Psoas muscle (tissue), 8 donors: ENCODE results near the gene KCNK16. TPM values are rescaled to one million over a fixed set of nuclear protein-coding genes. Genes with fewer than 3 reads are reported as not detected.

Source experiments
- ATAC-seq, 4 donors: fragments of 200-7000 bp; cut with Tn5 transposase; one replicate each; pipeline ENCODE4 v1.9.1; 2020; ENCODE audit warnings: moderate library complexity in 3 of 4, mild to moderate bottlenecking in 2 of 4
- DNase-seq, 2 donors: peaks; one replicate each; pipeline ENCODE4 v3.0.0-alpha.2; 2020
- H3K27ac ChIP-seq: fragments of 200-600 bp; one replicate; pipeline ENCODE4 v1.8.0; 2022
- H3K27me3 ChIP-seq, 3 donors: fragments of 200-600 bp in 1 of 3; one replicate each; pipeline versions ENCODE4 v1.6.1 to v1.8.0; 2013 to 2022; ENCODE audit warnings: low read length in 2 of 3, mild to moderate bottlenecking in 2 of 3, moderate library complexity in 1 of 3; ENCODE audit not compliant: insufficient read depth in 3 of 3
- H3K36me3 ChIP-seq, 2 donors: fragments of 200-600 bp in 1 of 2; one replicate each; pipeline versions ENCODE4 v1.6.1 to v1.8.0; 2013 to 2022; ENCODE audit warnings: low read depth in 1 of 2, mild to moderate bottlenecking in 1 of 2, moderate library complexity in 1 of 2; ENCODE audit not compliant: insufficient read depth in 1 of 2
- H3K4me1 ChIP-seq: fragments of 200-600 bp; one replicate; pipeline ENCODE4 v1.8.0; 2022
- H3K4me3 ChIP-seq: fragments of 200-600 bp; one replicate; pipeline ENCODE4 v1.8.0; 2022; ENCODE audit warnings: mild to moderate bottlenecking
- H3K9me3 ChIP-seq: fragments of 200-600 bp; one replicate; pipeline ENCODE4 v1.8.0; 2022
- WGBS, 3 donors: extraction: QIAGEN DNeasy Blood & Tissue Kit; methylation state at CpG; one replicate each; pipeline versions ENCODE4 v1.1.6 to v1.1.7; 2013; 5-methylcytosine and 5-hydroxymethylcytosine counted together
- intact Hi-C, 2 donors: fragments of 100-400 bp; cut with DNase I; formaldehyde crosslinking; loops; one replicate each; pipeline versions ENCODE4 v1.11.0 to v1.14.2; 2022
- polyA plus RNA-seq, 3 donors: library from polyadenylated mRNA; stranded (reverse); fragments of 200-250 nt; gene quantifications; one replicate each; pipeline ENCODE4 v1.2.3, GENCODE V29; 2013
- total RNA-seq, 4 donors: library from RNA; stranded (reverse); fragmentation: NEBNext Ultra II Directional in 2 of 4; extraction: Animal tissue kit (Norgen Biotek cat#: 25700) in 2 of 4; gene quantifications; one replicate each; pipeline versions ENCODE4 v1.2.1 to v1.2.4, GENCODE V29; 2021 to 2023
- TF ChIP-seq, protein P1 (sequence below): fragments of 200-600 bp; IDR thresholded peaks from one replicate; pipeline ENCODE4 v1.8.0; 2022; ENCODE audit warnings: antibody characterized with exemption
- donor health status: healthy with polysubstance abuse.
- donor health status: DM: no; HTN: no; CAD: no; lungs with moderate emphysema.
- donor health status: Bipolar disorder and iron deficiency.
- donor health status: healthy.
- donor health status: DM: yes; HTN: yes; CAD: no.
- donor health status: DM: no; HTN: no; CAD: no.
- donor health status: DM: no; HTN: no; CAD: no.
- donor health status: DM: yes; HTN: yes; CAD: no.

Gene KCNK16
- total and polyA plus RNA-seq, 7 donors = not detected

DNA sequence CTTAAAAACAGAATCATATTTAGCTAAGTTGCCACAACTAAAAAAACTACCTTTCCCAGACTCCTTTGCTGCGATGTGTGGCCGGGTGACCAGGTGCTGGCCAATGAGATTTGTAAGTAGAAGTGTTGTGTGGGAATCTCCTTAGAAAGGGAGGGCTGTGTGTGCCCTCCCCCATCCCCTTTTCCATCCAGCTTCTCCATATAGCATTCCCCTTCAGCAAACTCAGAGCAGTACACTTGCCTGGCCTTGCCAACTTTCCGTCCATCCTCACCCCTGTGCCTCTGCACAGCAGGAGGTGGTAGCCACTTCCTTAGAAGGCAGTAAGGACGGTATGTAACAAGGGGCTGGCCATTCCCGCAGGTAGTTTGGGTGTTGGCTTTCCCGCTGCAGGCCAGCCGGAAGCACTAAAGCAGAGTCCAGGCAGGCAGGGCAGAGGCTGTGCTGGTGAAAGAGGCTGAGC is 22.3 kb upstream of the KCNK16 start:
- intact Hi-C loops = loop anchor here in 1 of 2 donors (10.0 kb wide), 2 partner anchors 960 to 1690 kb away; partner anchors contain the start of gene UNC5CL
- Histone ChIP-seq H3K4me1 (no peaks in the 10 kb centered on the region), H3K9me3 (no peaks in the 10 kb centered on the region), H3K27ac (no peak overlapping the region), H3K27me3 (peaks cover 0 to 6% (median 0%) of the 10 kb centered on the region in 3 donors), H3K36me3 (no peaks in the 10 kb centered on the region), H3K4me3 (no peak overlapping the region)
- no peak for DNase-seq
- 76 to 80% (median 77%) methylated on average over 7 of the region's 7 CpGs for WGBS, 3 donors
- TF ChIP-seq, protein P1, sequence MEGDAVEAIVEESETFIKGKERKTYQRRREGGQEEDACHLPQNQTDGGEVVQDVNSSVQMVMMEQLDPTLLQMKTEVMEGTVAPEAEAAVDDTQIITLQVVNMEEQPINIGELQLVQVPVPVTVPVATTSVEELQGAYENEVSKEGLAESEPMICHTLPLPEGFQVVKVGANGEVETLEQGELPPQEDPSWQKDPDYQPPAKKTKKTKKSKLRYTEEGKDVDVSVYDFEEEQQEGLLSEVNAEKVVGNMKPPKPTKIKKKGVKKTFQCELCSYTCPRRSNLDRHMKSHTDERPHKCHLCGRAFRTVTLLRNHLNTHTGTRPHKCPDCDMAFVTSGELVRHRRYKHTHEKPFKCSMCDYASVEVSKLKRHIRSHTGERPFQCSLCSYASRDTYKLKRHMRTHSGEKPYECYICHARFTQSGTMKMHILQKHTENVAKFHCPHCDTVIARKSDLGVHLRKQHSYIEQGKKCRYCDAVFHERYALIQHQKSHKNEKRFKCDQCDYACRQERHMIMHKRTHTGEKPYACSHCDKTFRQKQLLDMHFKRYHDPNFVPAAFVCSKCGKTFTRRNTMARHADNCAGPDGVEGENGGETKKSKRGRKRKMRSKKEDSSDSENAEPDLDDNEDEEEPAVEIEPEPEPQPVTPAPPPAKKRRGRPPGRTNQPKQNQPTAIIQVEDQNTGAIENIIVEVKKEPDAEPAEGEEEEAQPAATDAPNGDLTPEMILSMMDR = no peak
- no peak for ATAC-seq

DNA sequence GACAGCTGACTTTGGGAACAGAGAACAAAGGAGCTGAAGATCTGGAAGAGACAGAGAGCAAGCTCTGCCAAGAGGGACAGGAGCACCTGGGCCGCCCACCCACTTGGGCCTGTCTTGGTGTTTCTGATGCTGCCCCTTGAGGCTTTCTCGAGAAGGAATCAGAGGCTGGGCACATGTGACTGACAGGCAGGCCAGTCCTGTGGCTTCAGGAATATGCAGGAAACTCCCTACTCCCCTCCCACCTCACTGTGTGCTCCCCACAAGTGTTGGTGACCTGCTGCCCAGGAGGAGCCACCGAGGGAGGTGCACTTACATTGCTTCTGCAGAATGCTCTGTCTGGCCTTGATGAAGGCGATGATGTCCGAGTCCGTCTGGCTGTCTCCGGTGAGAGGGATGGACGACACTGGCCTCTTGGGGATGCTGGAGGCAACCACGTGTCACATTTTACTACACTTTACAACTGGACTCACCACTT is 20.9 kb upstream of the KCNK16 start:
- no peak for DNase-seq
- H3K27me3 ChIP-seq = peaks cover 0 to 6% (median 2%) of the 10 kb centered on the region in 3 donors
- no peaks in the 10 kb centered on the region for H3K9me3 ChIP-seq
- no peaks in the 10 kb centered on the region for H3K36me3 ChIP-seq
- TF ChIP-seq, protein P1 = no peak
- no peak overlapping the region for H3K4me3 ChIP-seq
- H3K4me1 ChIP-seq = no peaks in the 10 kb centered on the region
- WGBS, 3 donors = 69 to 76% (median 73%) methylated on average over 9 of the region's 9 CpGs
- H3K27ac ChIP-seq = no peak overlapping the region
- intact Hi-C loops = loop anchor here in 1 of 2 donors (10.0 kb wide), 2 partner anchors 961 to 1691 kb away; partner anchors contain the start of gene UNC5CL
- ATAC-seq = no peak

DNA sequence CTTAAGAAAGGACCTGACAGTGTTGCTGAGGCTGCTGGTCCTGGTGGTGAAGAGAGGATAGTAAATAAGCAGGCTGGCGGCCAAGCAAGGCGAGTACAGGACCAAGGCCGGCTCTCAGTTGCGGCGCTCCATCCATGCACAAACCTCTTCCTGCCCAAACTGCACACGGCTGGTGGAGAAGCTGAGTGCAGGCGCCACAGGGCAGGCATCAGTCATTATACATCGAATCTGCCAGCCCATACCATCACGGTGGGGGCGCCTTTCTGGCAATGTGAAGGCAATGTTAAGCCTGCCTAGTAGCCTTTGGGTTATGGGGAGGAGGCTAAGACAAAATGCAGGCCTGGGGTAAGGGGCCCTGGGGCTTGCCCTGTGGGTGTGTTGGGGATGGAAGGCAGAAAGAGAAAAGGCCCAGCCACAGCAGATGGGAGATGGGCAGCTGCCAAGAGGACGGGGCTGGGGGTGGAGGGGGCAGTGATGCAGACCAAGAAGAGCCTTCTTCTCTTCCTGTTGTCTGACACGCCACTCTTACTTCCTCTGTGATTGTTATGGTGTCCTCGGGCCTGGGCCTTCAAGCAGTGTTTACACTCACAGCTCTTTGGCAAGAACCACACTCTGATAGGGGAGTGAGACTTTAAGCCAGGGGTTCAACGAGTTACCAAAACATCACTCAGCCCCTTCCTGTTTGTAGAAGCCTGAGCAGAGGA is 20.3 kb upstream of the KCNK16 start:
- DNase-seq = no peak
- Histone ChIP-seq H3K36me3 (no peaks in the 10 kb centered on the region), H3K9me3 (no peaks in the 10 kb centered on the region), H3K27me3 (peaks cover 0 to 6% (median 3%) of the 10 kb centered on the region in 3 donors), H3K4me3 (no peak overlapping the region), H3K27ac (no peak overlapping the region), H3K4me1 (no peaks in the 10 kb centered on the region)
- intact Hi-C loops = loop anchor here in 1 of 2 donors (10.0 kb wide), 2 partner anchors 962 to 1692 kb away; partner anchors contain the start of gene UNC5CL
- no peak for ATAC-seq
- 70 to 74% (median 73%) methylated on average over 14 of the region's 14 CpGs for WGBS, 3 donors
- TF ChIP-seq, protein P1 = no peak

DNA sequence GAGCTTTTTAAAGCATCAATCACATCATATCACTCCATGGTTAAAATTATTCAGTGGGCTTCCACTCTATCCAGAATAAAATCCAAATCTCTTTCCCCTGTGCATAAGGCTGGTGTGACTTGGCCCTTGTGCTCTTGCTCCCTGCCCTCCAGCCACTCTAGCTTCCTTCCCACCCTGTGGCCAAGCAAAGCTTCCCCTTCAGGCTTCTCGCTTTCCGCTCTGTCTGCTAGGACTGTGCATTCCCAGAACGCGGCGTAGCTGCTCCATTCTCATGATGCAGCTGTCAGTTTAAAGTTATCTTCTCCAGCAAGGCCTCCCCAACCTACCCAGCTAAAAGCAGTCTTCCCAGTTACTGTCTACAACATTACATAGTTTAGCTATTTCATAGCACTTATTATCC is 19.4 kb upstream of the KCNK16 start:
- ATAC-seq = no peak
- Histone ChIP-seq H3K4me3 (no peak overlapping the region), H3K4me1 (no peaks in the 10 kb centered on the region), H3K36me3 (no peaks in the 10 kb centered on the region), H3K27me3 (peaks cover 0 to 10% (median 3%) of the 10 kb centered on the region in 3 donors), H3K27ac (no peak overlapping the region), H3K9me3 (no peaks in the 10 kb centered on the region)
- intact Hi-C loops = loop anchor here in 1 of 2 donors (10.0 kb wide), 2 partner anchors 963 to 1693 kb away; partner anchors contain the start of gene UNC5CL
- no peak for DNase-seq
- WGBS, 3 donors = 82 to 89% (median 88%) methylated on average over 5 of the region's 5 CpGs
- TF ChIP-seq, protein P1 = no peak
